Prostate gland (tissue), 2 donors: ENCODE measurements around the gene EVC2. TPM values are rescaled to one million over a fixed set of nuclear protein-coding genes. Genes with fewer than 3 reads are reported as not detected.

Experiments used
- DNase-seq: peaks from one replicate; pipeline ENCODE4 v3.0.0-alpha.2; 2019; ENCODE audit warnings: low spot score
- H3K27ac ChIP-seq, 2 donors: fragments of 200-600 bp; sonication (generic); 2 replicates each; pipeline ENCODE4 v1.5.1; 2017 to 2019
- H3K27me3 ChIP-seq: fragments of 200-600 bp; sonication (generic); replicated peaks from 2 replicates; pipeline ENCODE4 v1.5.1; 2019; ENCODE audit not compliant: insufficient read depth
- H3K36me3 ChIP-seq, 2 donors: fragments of 200-600 bp; sonication (generic); 1 replicate in 1 of 2; 2 replicates in 1 of 2; pipeline versions ENCODE4 v1.5.1 to v1.8.1; 2017 to 2019
- H3K4me1 ChIP-seq: fragments of 200-600 bp; sonication (generic); replicated peaks from 2 replicates; pipeline ENCODE4 v1.5.1; 2019
- H3K4me3 ChIP-seq, 2 donors: fragments of 200-600 bp; sonication (generic); 2 replicates each; pipeline ENCODE4 v1.5.1; 2017 to 2019
- H3K9me3 ChIP-seq: fragments of 200-600 bp; sonication (generic); 2 replicates; pipeline ENCODE4 v1.5.1; 2017
- POLR2A ChIP-seq: fragments of 450-650 bp; IDR thresholded peaks from one replicate; pipeline ENCODE4 v1.6.1; 2016; ENCODE audit warnings: antibody characterized with exemption, mild to moderate bottlenecking
- POLR2AphosphoS5 ChIP-seq: sonication (generic); formaldehyde crosslinking; IDR thresholded peaks from one replicate; pipeline ENCODE4 v1.6.1; 2017; ENCODE audit warnings: antibody characterized with exemption
- WGBS: methylation state at CpG from one replicate; pipeline ENCODE4 v1.1.5; 2018; 5-methylcytosine and 5-hydroxymethylcytosine counted together
- intact Hi-C: fragments of 100-400 bp; cut with DNase I; formaldehyde crosslinking; loops from one replicate; pipeline ENCODE4 v1.14.2; 2022
- total RNA-seq, 2 donors: library from RNA; depleted of rRNA; stranded (reverse); fragments of >200 nt; gene quantifications; one replicate each; pipeline ENCODE4 v1.1.0, GENCODE V29; 2016
- TF ChIP-seq, protein P1 (sequence below), 4 experiments: fragments of 200-600 bp in 2 of 4; fragments of 450-650 bp in 2 of 4; sonication (generic) in 2 of 4; IDR thresholded peaks; 1 replicate in 3 of 4; 2 replicates in 1 of 4; pipeline ENCODE4 v1.5.1; 2016 to 2019; ENCODE audit warnings: antibody characterized with exemption in 4 of 4, mild to moderate bottlenecking in 2 of 4, moderate library complexity in 2 of 4

The EVC2 gene
- total RNA-seq, 2 donors from 2014 or later: 7.6 to 11.0 TPM

- H3K4me3 ChIP-seq: no peak overlapping the region
- H3K9me3 ChIP-seq: no peaks in the 10 kb centered on the region
- DNase-seq: no peak
- no peaks in the 10 kb centered on the region for H3K36me3 ChIP-seq
- TF ChIP-seq POLR2AphosphoS5: no peak
- TF ChIP-seq, protein P1, sequence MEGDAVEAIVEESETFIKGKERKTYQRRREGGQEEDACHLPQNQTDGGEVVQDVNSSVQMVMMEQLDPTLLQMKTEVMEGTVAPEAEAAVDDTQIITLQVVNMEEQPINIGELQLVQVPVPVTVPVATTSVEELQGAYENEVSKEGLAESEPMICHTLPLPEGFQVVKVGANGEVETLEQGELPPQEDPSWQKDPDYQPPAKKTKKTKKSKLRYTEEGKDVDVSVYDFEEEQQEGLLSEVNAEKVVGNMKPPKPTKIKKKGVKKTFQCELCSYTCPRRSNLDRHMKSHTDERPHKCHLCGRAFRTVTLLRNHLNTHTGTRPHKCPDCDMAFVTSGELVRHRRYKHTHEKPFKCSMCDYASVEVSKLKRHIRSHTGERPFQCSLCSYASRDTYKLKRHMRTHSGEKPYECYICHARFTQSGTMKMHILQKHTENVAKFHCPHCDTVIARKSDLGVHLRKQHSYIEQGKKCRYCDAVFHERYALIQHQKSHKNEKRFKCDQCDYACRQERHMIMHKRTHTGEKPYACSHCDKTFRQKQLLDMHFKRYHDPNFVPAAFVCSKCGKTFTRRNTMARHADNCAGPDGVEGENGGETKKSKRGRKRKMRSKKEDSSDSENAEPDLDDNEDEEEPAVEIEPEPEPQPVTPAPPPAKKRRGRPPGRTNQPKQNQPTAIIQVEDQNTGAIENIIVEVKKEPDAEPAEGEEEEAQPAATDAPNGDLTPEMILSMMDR (IDR thresholded peaks at IDR 0.05): no peak
- no peak for TF ChIP-seq POLR2A
- WGBS: 97% methylated on average over 4 of the region's 4 CpGs
- no peaks in the 10 kb centered on the region for H3K27me3 ChIP-seq
- H3K27ac ChIP-seq: no peak overlapping the region
- intact Hi-C loops: no loop called here
- no peaks in the 10 kb centered on the region for H3K4me1 ChIP-seq
These were observed 180.3 kb downstream of the EVC2 start for GRCh38 chr4:5528031-5528436.

- Histone ChIP-seq H3K9me3 (no peaks in the 10 kb centered on the region), H3K4me1 (no peaks in the 10 kb centered on the region), H3K4me3 (no peak overlapping the region), H3K36me3 (no peaks in the 10 kb centered on the region), H3K27ac (no peak overlapping the region), H3K27me3 (no peaks in the 10 kb centered on the region)
- intact Hi-C loops: no loop called here
- 40% methylated on average over 3 of the region's 3 CpGs for WGBS
- TF ChIP-seq, protein P1 (IDR thresholded peaks at IDR 0.05): no peak
- no peak for TF ChIP-seq POLR2AphosphoS5
- no peak for TF ChIP-seq POLR2A
- DNase-seq: no peak
These were observed 181.1 kb downstream of the EVC2 start for GRCh38 chr4:5527211-5527610.

DNA sequence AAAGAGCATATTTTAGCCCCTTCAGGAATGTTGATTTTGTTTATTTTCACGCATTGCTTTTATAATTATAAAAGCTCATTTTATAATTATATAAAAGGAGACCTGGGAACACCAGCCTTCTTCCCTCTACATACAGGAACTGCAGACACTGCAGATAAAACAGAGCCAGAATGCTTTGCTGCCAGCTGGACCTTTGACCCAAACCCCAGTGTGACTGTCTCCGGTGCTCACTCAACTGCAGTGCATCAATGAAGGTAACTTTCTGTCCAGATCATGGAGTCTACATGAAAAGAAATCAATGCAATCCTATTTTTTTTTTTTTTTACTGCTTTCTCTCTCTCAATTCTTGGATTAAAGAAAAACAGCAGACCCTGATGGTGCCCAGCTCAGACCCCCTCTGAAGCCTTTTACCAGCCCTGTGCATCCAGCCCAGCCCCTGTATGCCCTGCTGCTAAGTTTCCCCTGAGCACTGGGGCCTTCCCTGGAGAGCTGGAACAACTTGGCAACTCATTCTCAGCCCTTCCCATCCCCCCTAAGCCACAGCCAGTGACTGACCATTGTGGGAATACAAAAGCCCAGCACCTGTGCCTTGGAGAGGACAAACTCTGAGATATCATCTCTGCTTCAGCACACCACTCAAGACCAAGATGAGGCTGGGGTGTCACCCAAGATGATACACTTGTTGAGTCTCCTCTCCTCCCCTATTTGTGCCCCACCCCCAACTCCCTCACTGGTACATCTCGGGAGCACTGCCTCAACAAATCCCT is 182.1 kb downstream of the EVC2 start:
- no peaks in the 10 kb centered on the region for H3K9me3 ChIP-seq
- TF ChIP-seq POLR2AphosphoS5 (no peak), POLR2A (no peak)
- TF ChIP-seq, protein P1 (IDR thresholded peaks at IDR 0.05): no peak
- WGBS: 68% methylated on average over 3 of the region's 3 CpGs
- intact Hi-C loops: no loop called here
- H3K27me3 ChIP-seq: no peaks in the 10 kb centered on the region
- H3K4me3 ChIP-seq: no peak overlapping the region
- DNase-seq: no peak
- H3K27ac ChIP-seq: no peak overlapping the region
- H3K4me1 ChIP-seq: no peaks in the 10 kb centered on the region
- no peaks in the 10 kb centered on the region for H3K36me3 ChIP-seq

DNA sequence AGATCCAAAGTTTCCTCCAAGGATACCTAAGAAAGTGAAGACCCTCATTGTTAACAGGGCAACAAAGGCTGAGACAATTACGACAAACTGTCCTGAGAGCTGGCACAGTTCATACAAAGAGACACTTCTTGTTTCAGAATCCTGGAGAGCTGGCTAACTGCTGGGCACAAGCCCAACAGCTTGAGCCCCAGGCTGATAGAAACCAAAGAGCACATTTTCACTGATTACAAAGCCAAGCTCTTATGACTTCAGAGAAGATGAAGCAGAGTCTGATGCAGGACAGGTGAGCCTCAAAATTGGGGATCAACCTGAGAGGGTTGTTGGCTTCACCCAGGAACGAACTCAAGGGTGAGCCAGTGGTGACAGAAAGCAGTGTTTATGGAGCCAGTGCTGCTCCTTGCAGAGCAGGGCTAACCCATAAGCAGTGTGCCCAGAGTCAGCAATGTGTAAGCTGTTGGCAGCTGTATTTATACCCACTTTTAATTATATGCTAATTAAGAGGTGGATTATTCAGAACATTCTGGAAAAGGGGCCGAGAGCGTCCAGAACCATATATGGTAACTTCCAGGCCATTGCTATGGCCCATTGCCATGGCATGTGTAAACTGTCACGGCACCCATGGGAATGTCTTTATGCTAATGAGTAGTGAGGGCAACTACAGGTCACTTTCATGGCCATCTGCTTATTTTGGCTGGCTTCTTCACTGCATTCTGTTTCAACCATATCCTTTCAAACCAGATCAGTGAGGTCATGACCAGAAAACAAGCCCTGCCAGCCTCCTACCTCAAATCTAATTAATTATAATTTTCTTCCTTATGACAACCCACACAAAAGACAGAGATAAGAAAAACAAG is 183.7 kb downstream of the EVC2 start:
- Histone ChIP-seq H3K4me3 (no peak overlapping the region), H3K4me1 (no peaks in the 10 kb centered on the region), H3K36me3 (no peaks in the 10 kb centered on the region), H3K27ac (no peak overlapping the region), H3K9me3 (no peaks in the 10 kb centered on the region), H3K27me3 (no peaks in the 10 kb centered on the region)
- 41% methylated on average over 5 of the region's 5 CpGs for WGBS
- no peak for DNase-seq
- intact Hi-C loops: no loop called here
- TF ChIP-seq, protein P1 (IDR thresholded peaks at IDR 0.05): no peak
- TF ChIP-seq POLR2A (no peak), POLR2AphosphoS5 (no peak)
